ENCODE data around the gene CCND1.

Gene CCND1

DNA sequence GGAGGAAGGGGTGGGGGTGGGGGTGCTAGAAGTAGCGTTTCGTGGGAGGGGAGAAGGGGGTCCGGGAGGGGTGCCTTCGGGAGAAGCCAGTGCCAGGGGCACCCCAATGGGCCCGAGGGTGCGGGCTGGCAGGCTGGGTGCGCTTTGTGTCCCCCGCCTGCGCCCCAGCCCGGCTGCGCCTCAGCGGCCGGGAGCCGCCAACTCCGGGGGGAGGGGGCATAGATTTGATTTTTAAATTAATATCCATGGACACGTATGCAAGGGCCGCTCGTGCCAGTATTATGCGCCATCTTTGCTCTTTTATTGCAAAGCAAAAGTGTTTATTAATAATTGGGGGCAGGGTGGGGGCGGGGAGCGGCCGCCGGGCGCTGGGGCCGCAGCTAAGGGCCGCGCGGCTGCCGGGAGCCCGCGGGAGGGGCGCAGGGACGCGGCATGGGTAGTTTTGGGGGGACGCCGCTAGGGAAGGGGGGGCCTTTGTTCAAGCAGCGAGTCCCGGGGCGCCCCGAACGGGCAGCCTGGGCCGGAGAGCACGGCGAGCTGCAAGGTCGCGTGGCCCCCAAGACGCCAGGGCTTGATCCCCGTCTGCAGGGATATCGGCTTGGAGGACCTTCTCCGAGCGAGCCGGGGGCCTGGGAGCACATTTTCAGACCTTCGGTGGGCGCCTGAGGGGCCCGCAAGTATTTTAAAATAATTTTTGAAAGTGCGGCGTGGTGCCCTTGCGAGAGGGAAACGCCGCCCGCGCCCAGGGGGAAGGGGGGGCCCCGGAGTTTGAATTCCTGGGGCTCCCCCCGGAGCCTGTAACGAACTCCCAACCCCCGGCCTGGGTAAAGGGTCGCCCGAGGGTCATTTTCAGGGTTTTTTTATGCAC, 959 bp downstream of the CCND1 start:
- DNase-seq (ENCODE audit: low read depth, low spot score), result peak; percentile 41

DNA sequence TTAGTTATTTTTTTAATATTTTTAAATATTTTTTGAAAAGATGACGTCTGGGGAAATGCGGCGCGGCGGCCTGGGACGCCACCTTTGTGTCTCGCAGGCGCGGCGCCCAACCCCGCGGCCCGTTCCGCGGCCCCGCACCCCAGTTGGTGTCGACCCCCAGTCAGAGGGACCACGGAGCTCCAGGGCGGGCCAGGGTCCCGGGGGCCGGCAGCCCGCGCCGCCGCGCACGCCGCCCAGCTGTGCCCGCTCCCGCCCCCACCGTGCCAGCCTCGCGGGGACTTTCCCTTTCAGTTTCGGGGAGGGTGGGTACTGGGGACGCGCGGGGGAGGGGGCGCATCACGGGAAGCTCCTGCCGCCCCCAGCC, 1.6 kb downstream of the CCND1 start:
- DNase-seq (ENCODE audit: low read depth, low spot score), result peak; percentile 57

DNA sequence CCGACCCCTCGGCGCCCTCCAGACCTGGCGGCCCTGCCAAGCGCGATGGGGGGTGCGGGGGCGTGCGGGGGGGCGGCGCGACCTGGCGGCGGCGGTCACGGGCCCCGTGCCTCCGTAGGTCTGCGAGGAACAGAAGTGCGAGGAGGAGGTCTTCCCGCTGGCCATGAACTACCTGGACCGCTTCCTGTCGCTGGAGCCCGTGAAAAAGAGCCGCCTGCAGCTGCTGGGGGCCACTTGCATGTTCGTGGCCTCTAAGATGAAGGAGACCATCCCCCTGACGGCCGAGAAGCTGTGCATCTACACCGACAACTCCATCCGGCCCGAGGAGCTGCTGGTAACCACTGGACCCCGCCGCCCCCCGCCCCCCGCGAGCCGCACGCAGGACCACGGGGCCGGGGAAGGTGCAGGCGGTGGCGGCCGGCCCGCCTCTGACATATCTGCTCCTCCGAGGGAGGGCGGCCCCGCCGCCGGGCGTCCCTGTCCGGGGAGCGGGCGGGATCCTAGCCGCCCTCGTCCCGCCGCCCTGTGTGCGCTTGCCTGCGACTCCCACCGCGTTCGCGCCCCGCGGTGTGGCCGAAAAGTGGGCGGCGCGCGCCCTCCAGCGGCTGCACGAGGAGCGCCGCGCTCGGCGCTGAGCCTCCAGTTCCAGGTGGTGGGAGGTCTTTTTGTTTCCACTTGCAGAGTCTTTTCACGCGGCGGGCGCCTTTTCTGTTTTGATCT, 2.1 kb downstream of the CCND1 start:
- DNase-seq (ENCODE audit: low read depth, low spot score), result peak; percentile 96

GRCh38 chr11:69643646-69644045, 2.7 kb downstream of the CCND1 start:
- DNase-seq (ENCODE audit: low read depth, low spot score), result no peak

- DNase-seq (ENCODE audit: low read depth, low spot score), result peak; percentile 97
Measured at GRCh38 chr11:69644071-69644961, 3.4 kb downstream of the CCND1 start.

- peak; percentile 39 for DNase-seq (ENCODE audit: low read depth, low spot score)
Measured at GRCh38 chr11:69644962-69645675, 4.2 kb downstream of the CCND1 start.

GRCh38 chr11:69645801-69646492, 5.0 kb downstream of the CCND1 start:
- DNase-seq (ENCODE audit: low read depth, low spot score), result peak; percentile 39

DNA sequence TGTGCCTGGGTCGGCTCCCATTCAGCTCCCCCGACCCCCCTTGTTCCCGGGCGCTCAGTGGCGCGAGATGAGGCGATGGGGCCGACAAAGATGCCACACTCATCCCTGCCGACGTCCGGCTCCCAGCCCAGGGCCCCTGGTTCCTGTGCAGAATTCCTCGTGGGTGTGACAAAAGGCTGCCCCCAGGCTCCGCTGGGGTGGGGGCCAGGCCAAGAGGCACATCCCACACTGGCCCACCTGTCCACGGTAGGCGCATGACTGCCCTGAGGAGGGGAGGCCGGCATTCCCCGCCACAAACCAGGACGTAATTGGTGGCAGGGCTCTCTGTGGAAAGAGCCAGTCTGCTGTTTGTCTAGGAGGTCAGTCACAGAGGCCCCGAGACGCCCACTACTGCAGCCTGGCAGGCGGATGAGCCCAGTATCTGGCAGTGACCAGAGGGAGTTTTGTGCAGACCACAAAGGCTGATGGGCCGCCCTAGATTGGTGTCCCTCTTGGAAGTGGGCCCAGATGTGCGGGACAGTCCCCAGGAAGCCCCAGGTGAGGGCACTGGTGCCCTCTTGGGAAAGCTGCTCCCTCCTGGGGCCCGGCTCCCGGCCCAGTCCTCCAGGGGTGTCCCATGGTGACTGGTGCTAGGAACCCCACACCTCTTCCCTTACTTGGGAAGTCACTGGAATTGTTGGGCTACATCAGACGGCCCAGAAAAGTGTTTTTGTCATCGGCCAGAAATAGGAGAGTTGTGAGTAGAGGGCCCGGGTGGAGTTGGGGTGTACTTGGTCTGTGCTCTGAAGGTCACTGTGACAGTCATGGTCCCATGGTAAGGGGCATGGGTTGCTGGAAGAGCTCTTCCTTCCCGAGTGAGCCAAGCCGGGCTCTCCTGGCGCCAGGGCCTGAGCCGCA, 5.8 kb downstream of the CCND1 start:
- DNase-seq (ENCODE audit: low read depth, low spot score), result peak; percentile 42

- DNase-seq (ENCODE audit: low read depth, low spot score), result no peak
Measured at GRCh38 chr11:69647390-69647748, 6.4 kb downstream of the CCND1 start.

GRCh38 chr11:69647761-69648497, 7.0 kb downstream of the CCND1 start:
- DNase-seq (ENCODE audit: low read depth, low spot score), result peak; percentile 21

DNA sequence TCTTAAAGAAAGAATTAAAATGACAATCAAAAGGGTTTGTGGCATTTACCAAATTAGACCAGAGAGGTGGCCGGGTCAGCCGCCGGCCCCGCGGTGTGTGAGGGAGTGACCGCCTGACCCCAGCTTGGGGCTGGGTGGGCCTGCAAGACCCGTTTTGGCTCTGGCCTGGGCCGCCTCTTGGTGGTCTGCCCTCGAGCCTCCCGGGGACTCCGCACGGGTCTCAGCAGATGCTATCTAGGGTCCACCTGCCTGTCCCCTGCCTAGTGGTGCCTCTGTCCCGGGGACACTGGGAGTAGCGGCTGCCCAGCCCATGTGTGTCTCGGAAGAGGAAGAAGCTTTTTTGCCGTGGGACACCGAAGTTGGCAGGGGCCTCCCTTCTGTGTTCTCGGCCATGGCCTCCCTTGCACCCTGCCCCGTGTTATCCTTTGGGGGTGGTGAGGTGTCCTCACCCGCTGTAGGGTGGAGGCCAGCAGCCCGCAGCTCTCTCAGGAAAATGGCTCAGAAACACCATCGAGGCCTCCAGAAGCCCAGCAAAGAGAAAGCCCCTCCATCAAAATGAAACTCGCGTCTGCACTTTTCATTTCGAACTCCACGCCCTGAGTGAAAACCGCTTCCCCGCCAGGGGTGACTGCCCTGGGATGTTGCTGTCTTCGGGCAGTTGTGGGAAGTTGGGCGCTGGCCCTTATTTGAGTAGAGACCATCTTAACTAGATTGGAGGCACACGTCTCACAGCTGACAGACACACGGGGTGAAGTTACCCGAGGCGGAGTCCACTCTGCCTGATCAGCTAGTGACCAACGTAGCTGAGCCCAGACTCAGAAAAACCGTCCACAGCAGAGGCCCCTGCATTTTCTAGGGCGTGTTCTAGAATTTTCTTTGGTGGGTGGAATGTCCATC, 8.0 kb downstream of the CCND1 start:
- no peak for DNase-seq (ENCODE audit: low read depth, low spot score)

DNA sequence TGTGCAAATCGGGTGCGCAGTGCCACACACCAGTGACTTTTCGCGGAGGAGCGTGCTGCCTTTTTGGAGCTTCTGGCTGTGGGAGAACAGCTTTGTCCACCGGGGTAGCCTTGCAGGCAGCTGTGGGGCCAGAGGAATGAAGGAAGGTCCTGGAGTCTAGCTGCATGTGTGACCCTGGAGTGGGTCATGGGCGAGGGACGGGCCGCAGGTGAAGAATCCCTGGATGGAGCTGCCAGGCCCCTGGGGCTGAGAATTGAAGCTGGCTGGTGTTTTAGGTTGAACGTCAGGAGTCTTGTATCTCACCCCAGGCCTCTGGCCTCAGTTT, 8.6 kb downstream of the CCND1 start:
- DNase-seq (ENCODE audit: low read depth, low spot score), result no peak

- peak; percentile 16 for DNase-seq (ENCODE audit: low read depth, low spot score)
Measured at GRCh38 chr11:69650081-69650831, 9.3 kb downstream of the CCND1 start.

GRCh38 chr11:69650832-69651344, 9.9 kb downstream of the CCND1 start:
- DNase-seq (ENCODE audit: low read depth, low spot score), result no peak

- DNase-seq (ENCODE audit: low read depth, low spot score), result no peak
Measured at GRCh38 chr11:69651834-69652620, 11.1 kb downstream of the CCND1 start.

GRCh38 chr11:69652999-69653398, 12.0 kb downstream of the CCND1 start:
- DNase-seq (ENCODE audit: low read depth, low spot score), result no peak
